ENCODE data around the gene JUNB. TPM values are rescaled to one million over a fixed set of nuclear protein-coding genes. Genes with fewer than 3 reads are reported as not detected.
A peak's percentile ranks its signal among the peaks of the same experiment; 100 is the strongest.

The JUNB gene
- total and polyA plus RNA-seq, 2 of the 8 experiments (the other 6 are each of a cell fraction or from before 2014, with no cell fraction given): 7.4 to 10.0 TPM

DNA sequence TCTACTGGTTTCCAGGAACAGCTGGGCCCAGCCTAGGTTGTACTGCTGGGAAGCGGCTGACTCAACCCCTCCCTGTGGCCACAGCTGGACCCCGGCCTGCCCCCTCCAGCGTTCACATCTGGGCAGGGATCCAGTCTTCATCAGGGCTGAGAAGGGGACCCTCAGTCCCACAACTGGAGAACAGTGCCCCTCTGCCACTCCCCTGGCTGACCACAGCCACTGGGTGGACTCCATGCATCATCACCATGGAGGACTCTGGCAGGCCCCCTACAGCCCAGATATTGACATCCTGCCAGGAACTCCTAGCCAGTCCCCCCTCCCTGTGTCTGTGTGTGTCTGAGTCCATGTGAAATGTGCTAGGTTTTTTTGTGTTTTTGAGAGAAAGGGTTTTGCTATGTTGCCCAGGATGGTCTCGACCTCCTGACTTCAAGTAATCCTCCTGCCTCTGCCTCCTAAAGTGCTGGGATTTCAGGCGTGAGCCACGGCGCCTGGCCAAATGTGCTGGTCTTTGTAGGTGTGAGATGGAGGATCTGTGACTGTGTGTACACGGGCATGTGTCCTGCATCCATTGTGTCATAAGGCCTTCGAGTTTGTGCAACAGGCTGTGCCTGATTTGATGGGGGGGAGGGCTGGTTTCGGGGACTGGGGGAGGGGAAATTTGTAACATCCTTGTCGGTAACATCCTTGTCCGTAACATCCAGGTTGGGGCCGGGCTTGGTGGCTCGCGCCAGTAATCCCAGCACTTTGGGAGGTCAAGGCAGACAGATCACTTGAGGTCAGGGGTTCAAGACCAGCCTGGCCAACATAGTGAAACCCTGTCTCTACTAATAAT is 11.9 kb upstream of the JUNB start:
- no peak for DNase-seq (ENCODE audit: low read depth in 1 of 2, low spot score in 2 of 2)
- CTCF ChIA-PET (ENCODE audit: partially characterized antibody): interaction anchor here (0.6 to 11.2 kb wide), 9 partner anchors 8 to 85 kb away, joined by 3 to 277 read pairs (median 4); partner anchors contain the start of genes JUNB and RTBDN
- H3K9ac ChIP-seq (replicated peaks in 1 of 4; ENCODE audit: extremely low read depth in 1 of 4, low read depth in 3 of 4, low read length in 3 of 4): no peak overlapping the region; a peak in 1 of 7 replicates
- TF ChIP-seq JUN (IDR thresholded peaks at IDR 0.05; ENCODE audit: low read depth, low read length) (no peak), SIN3A (conservative IDR thresholded peaks at IDR 0.05 in 1 of 2, IDR thresholded peaks at IDR 0.05 in 1 of 2; ENCODE audit: low read depth in 1 of 2, low read length in 2 of 2) (no peak), CTBP2 (IDR thresholded peaks at IDR 0.05; ENCODE audit: borderline replicate concordance, insufficient read depth, insufficient read length, low read length) (no peak), KDM1A (IDR thresholded peaks at IDR 0.05; ENCODE audit: borderline replicate concordance, low read length) (no peak), CBX8 (IDR thresholded peaks at IDR 0.05; ENCODE audit: borderline replicate concordance, low read depth, low read length) (no peak), CBX5 (IDR thresholded peaks at IDR 0.05; ENCODE audit: low read depth, low read length) (no peak), ATF3 (IDR thresholded peaks at IDR 0.05; ENCODE audit: insufficient read depth, low read depth, low read length) (no peak), TAF1 (IDR thresholded peaks at IDR 0.05; ENCODE audit: low read depth, low read length) (no peak), GTF2F1 (IDR thresholded peaks at IDR 0.05; ENCODE audit: borderline replicate concordance, low read depth, low read length) (no peak)
- TF ChIP-seq, protein P1, sequence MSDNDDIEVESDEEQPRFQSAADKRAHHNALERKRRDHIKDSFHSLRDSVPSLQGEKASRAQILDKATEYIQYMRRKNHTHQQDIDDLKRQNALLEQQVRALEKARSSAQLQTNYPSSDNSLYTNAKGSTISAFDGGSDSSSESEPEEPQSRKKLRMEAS (IDR thresholded peaks at IDR 0.05): no peak

More for the DNA sequence above, 11.9 kb upstream of the JUNB start:
- H2BK120ac ChIP-seq (replicated peaks; ENCODE audit: low read depth, low read length): no peak overlapping the region
- peak overlapping the region; percentile 22; the same call in 1 of the 2 replicates for H3K27ac ChIP-seq (ENCODE audit: low read depth, low read length)
- H2BK5ac ChIP-seq (ENCODE audit: low read depth, low read length): peak overlapping the region; percentile 85
- no peaks in the 10 kb centered on the region for H3K79me1 ChIP-seq (ENCODE audit: low read depth, low read length)
- no peak overlapping the region for H2AFZ ChIP-seq (ENCODE audit: low read length)
- H3K14ac ChIP-seq (ENCODE audit: insufficient read length): no peak overlapping the region
- no peak overlapping the region for H3K4ac ChIP-seq (replicated peaks; ENCODE audit: insufficient read length, low read depth, low read length)
- H3K23me2 ChIP-seq (ENCODE audit: low read depth, low read length): peaks cover 27% of the 10 kb centered on the region; the same call in 1 of the 2 replicates
- H2BK15ac ChIP-seq (ENCODE audit: low read length): peak overlapping the region; percentile 88; the same call in 1 of the 2 replicates
- POLR2A ChIA-PET (ENCODE audit: partially characterized antibody): interaction anchor here (1.0 to 16.6 kb wide), 9 partner anchors 9 to 154 kb away, joined by 3 to 317 read pairs (median 7); partner anchors contain the start of genes FARSA, GET3, JUNB and PRDX2
- peak overlapping the region; percentile 85 for H4K91ac ChIP-seq (replicated peaks; ENCODE audit: insufficient read length, low read length)
- peak overlapping the region; percentile 55; the same call in 1 of the 2 replicates for H2BK20ac ChIP-seq (ENCODE audit: low read length)
- no peaks in the 10 kb centered on the region for H4K20me1 ChIP-seq (replicated peaks in 1 of 2; ENCODE audit: control insufficient read depth in 1 of 2, insufficient read depth in 2 of 2, low read length in 2 of 2)
- H2AK5ac ChIP-seq (ENCODE audit: low read depth, low read length): peak overlapping the region; percentile 89; the same call in 1 of the 2 replicates
- peak overlapping the region; percentile 81 for H3K18ac ChIP-seq (ENCODE audit: extremely low read depth, low read length)
- H4K5ac ChIP-seq (ENCODE audit: insufficient read length, low read depth, low read length): peak overlapping the region; percentile 84
- H2BK12ac ChIP-seq (ENCODE audit: low read depth, low read length): peak overlapping the region; percentile 76
- no peaks in the 10 kb centered on the region for H3K27me3 ChIP-seq (replicated peaks in 1 of 4; ENCODE audit: control insufficient read depth in 3 of 4, extremely low read depth in 1 of 4, insufficient read depth in 3 of 4, low read length in 3 of 4)
- H3K4me3 ChIP-seq (ENCODE audit: extremely low read depth in 1 of 4, insufficient read depth in 2 of 4, low read depth in 3 of 4, low read length in 4 of 4): peak overlapping the region in 3 of 4 experiments; percentile 54 to 69 (median 69); a peak in 4 of 8 replicates
- H4K8ac ChIP-seq (ENCODE audit: extremely low read depth, insufficient read depth, low read length): peak overlapping the region; percentile 57
- no peak for FAIRE-seq
- no peaks in the 10 kb centered on the region for H3K79me2 ChIP-seq (ENCODE audit: control insufficient read depth in 1 of 2, insufficient read depth in 2 of 2, low read length in 2 of 2)
- peak overlapping the region; percentile 93 to 94 for H3K4me2 ChIP-seq (ENCODE audit: insufficient read depth in 1 of 2, low read depth in 2 of 2, low read length in 2 of 2)
- no peaks in the 10 kb centered on the region for H3K9me3 ChIP-seq (ENCODE audit: insufficient read depth in 2 of 2, low read depth in 1 of 2, low read length in 1 of 2)
- peak overlapping the region; percentile 53 for H3K56ac ChIP-seq (replicated peaks; ENCODE audit: insufficient read length, low read depth, low read length)
- peaks cover 9 to 33% (median 23%) of the 10 kb centered on the region in 4 experiments for H3K4me1 ChIP-seq (replicated peaks in 1 of 4; ENCODE audit: control insufficient read depth in 3 of 4, insufficient read depth in 4 of 4, low read length in 3 of 4)
- no peak overlapping the region for H3K23ac ChIP-seq (ENCODE audit: insufficient read length)
- WGBS, 2 experiments (ENCODE audit: extremely low coverage in 1 of 2, insufficient coverage in 1 of 2, insufficient read length in 1 of 2, insufficient replicate concordance in 2 of 2, low coverage in 1 of 2, low lambda C conversion rate in 2 of 2, missing lambda C conversion rate in 1 of 2): 86% methylated on average over 12 of the region's 15 CpGs; no CpG with 5 or more reads in 1 of the 2 experiments
- no peaks in the 10 kb centered on the region for H3K36me3 ChIP-seq (ENCODE audit: control insufficient read depth in 2 of 4, insufficient read depth in 4 of 4, low read length in 3 of 4)
